Measurements from ENCODE around the gene NAPA. TPM values are rescaled to one million over a fixed set of nuclear protein-coding genes. Genes with fewer than 3 reads are reported as not detected.

Gene NAPA
- total and polyA plus RNA-seq, 8 donors: 47.2 to 121 (median 60.4) TPM

DNA sequence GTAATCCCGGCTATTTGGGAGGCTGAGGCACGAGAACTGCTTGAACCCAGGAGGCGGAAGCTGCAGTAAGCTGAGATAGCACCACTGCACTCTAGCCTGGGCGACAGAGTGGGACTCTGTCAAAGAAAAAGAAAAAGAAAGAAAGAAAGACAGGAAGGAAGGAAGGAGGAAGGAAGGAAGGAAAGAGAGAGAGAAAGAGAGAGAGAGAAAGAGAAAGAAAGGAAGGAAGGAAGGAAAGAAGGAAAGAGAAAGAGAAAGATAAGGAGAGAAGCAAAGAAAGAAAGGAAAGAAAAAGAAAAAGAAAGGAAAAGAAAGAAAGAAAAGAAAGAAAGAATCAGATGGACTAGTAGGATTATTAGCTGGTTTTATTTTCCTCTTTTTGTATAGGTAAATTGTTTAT lies 35.3 kb upstream of the NAPA start:
- Histone ChIP-seq H3K27ac (no peak overlapping the region), H3K36me3 (no peaks in the 10 kb centered on the region), H3K4me1 (no peaks in the 10 kb centered on the region), H3K27me3 (peaks cover 0 to 8% (median 0%) of the 10 kb centered on the region in 4 donors), H3K4me3 (no peak overlapping the region), H3K9me3 (no peaks in the 10 kb centered on the region)
- WGBS, 2 donors: 87 to 89% methylated on average over 4 of the region's 4 CpGs
- intact Hi-C loops (cut with DNase I): no loop called here
- no peak for ATAC-seq
- no peak for FAIRE-seq
- TF ChIP-seq CTCF (IDR thresholded peaks at IDR 0.05): no peak
- no peak for DNase-seq

DNA sequence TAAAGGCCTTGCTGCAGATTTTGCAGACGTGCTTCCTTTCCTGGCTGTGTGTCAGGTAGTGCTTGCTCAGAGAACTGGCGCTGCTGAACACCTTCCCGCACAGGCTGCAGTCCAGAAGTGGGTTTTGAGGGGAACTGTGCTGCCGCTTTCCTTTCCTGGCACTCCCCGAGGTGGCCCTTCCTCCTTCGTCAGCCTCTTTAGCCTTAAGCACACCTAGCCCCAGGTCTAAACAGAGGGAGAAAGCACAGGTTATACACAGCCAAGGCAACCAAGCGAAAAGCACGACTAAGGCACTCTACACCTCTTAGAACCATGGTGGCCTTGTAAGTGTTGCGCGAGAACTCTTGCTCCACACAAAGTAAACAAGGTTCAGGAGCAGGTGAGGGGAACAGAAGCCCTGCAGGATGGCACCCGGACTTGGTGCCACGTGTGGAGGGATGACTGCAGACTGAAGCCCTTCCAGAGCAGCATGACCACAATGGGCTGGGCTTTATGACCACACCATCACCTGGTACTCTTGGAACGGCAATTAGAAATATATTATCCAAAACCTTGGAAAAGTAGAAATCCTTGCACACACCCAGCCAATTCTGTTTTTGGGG lies 34.5 kb upstream of the NAPA start:
- no peak for TF ChIP-seq CTCF (IDR thresholded peaks at IDR 0.05)
- no peak for FAIRE-seq
- intact Hi-C loops (cut with DNase I): no loop called here
- no peaks in the 10 kb centered on the region for H3K9me3 ChIP-seq
- no peaks in the 10 kb centered on the region for H3K4me1 ChIP-seq
- H3K27ac ChIP-seq: no peak overlapping the region
- no peak overlapping the region for H3K4me3 ChIP-seq
- WGBS, 2 donors: 66 to 67% methylated on average over 13 of the region's 13 CpGs
- DNase-seq: no peak
- H3K36me3 ChIP-seq: no peaks in the 10 kb centered on the region
- peaks cover 0 to 8% (median 0%) of the 10 kb centered on the region in 4 donors for H3K27me3 ChIP-seq
- no peak for ATAC-seq

DNA sequence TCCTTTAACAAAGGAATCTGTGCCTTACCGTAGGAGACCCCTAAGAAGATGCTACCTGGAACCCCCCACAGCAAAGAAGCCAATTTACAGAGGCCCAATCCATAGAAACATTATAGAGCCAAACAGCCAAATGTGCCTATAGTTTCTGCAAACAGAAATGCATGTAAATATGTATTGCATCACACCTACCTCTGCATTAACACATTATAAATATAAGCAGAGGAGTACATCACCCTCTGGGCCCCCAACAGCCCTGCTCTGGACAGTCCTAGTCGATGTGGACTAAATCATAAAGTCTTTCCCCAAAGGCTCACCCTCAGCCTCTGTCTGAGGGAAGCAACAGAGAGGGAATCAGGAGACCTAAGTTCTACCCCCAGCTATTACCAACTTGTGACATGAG lies 32.3 kb upstream of the NAPA start:
- no peaks in the 10 kb centered on the region for H3K4me1 ChIP-seq
- H3K27ac ChIP-seq: no peak overlapping the region
- no peak for ATAC-seq
- intact Hi-C loops (cut with DNase I): no loop called here
- H3K9me3 ChIP-seq: no peaks in the 10 kb centered on the region
- H3K4me3 ChIP-seq: no peak overlapping the region
- 67 to 83% methylated on average over 2 of the region's 2 CpGs for WGBS, 2 donors
- TF ChIP-seq CTCF (IDR thresholded peaks at IDR 0.05): no peak
- H3K27me3 ChIP-seq: peaks cover 0 to 8% (median 0%) of the 10 kb centered on the region in 4 donors
- H3K36me3 ChIP-seq: no peaks in the 10 kb centered on the region
- no peak for FAIRE-seq
- DNase-seq: no peak

- no peaks in the 10 kb centered on the region for H3K9me3 ChIP-seq
- peaks cover 0 to 8% (median 0%) of the 10 kb centered on the region in 4 donors for H3K27me3 ChIP-seq
- intact Hi-C loops (cut with DNase I): no loop called here
- FAIRE-seq (no peak), ATAC-seq (peak in 3 of 4 donors; percentile 16 to 52 (median 30)), DNase-seq (peak in 1 of 6 donors; percentile 62)
- 26 to 27% methylated on average over 73 to 75 of the region's 75 CpGs for WGBS, 2 donors
- no peak for TF ChIP-seq CTCF (IDR thresholded peaks at IDR 0.05)
- no peaks in the 10 kb centered on the region for H3K36me3 ChIP-seq
- H3K4me1 ChIP-seq: no peaks in the 10 kb centered on the region
- H3K27ac ChIP-seq: no peak overlapping the region
- H3K4me3 ChIP-seq: peak overlapping the region in 1 of 4 donors; percentile 22
These were observed 30.4 kb upstream of the NAPA start for GRCh38 chr19:47545061-47545948.

DNA sequence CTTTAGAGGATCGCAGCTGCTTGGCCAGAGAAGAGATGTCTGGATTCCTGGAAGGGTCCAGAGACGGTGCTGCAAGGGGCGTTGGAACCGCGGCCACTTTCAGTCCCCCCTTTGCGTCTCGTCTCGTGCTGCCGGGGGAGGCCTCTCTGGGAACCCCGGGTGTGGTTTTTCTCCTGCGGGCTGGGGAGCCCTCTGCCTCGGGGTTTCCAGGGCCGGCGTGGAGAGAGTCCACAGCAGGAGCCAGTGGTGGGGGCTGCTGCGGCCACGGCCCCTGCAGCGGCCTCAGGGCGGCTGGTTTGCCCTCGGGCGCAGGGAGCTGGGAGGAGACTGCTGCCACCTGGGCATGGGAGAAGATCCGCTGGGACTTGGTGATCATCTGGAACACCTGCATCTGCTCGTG lies 29.6 kb upstream of the NAPA start:
- DNase-seq (no peak), FAIRE-seq (no peak), ATAC-seq (no peak)
- TF ChIP-seq CTCF (IDR thresholded peaks at IDR 0.05): no peak
- no peaks in the 10 kb centered on the region for H3K9me3 ChIP-seq
- 88 to 90% methylated on average over 22 of the region's 22 CpGs for WGBS, 2 donors
- no peaks in the 10 kb centered on the region for H3K4me1 ChIP-seq
- no peaks in the 10 kb centered on the region for H3K36me3 ChIP-seq
- H3K27me3 ChIP-seq: peaks cover 0 to 8% (median 0%) of the 10 kb centered on the region in 4 donors
- intact Hi-C loops (cut with DNase I): no loop called here
- no peak overlapping the region for H3K4me3 ChIP-seq
- H3K27ac ChIP-seq: no peak overlapping the region

Measured in pancreas (tissue), 10 donors.